Stimulated activated naive CD8-positive, alpha-beta T cell treated with anti-CD3 and anti-CD28 coated beads, Interleukin-15, amount 100 ng/mL, for 72 hours (primary cell): Measurements from ENCODE around the gene PRDM16.

Experiments
- ATAC-seq: fragments of 150-1000 bp; cut with Tn5 transposase; 2 replicates; pipeline ENCODE4 v1.10.0; 2021; ENCODE audit warnings: mild to moderate bottlenecking, moderate library complexity
- DNase-seq, 2 donors: peaks; one replicate each; pipeline ENCODE4 v3.0.0; 2021 to 2022
- H3K27ac Mint-ChIP-seq, 2 donors: one replicate each; pipeline ENCODE4 v1.8.0; 2022; ENCODE audit warnings: mild to moderate bottlenecking in 2 of 2, mixed read lengths in 2 of 2, moderate library complexity in 2 of 2
- H3K27me3 Mint-ChIP-seq: one replicate; pipeline ENCODE4 v1.8.0; 2022; ENCODE audit warnings: mixed read lengths
- H3K4me1 Mint-ChIP-seq: one replicate; pipeline ENCODE4 v1.8.0; 2022; ENCODE audit warnings: mild to moderate bottlenecking, mixed read lengths
- H3K4me3 Mint-ChIP-seq, 2 donors: one replicate each; pipeline ENCODE4 v1.8.0; 2022; ENCODE audit warnings: mild to moderate bottlenecking in 2 of 2, mixed read lengths in 2 of 2, moderate library complexity in 1 of 2
- H3K9me3 Mint-ChIP-seq, 2 donors: one replicate each; pipeline ENCODE4 v1.8.0; 2022; ENCODE audit warnings: mixed read lengths in 2 of 2

The PRDM16 gene

DNA sequence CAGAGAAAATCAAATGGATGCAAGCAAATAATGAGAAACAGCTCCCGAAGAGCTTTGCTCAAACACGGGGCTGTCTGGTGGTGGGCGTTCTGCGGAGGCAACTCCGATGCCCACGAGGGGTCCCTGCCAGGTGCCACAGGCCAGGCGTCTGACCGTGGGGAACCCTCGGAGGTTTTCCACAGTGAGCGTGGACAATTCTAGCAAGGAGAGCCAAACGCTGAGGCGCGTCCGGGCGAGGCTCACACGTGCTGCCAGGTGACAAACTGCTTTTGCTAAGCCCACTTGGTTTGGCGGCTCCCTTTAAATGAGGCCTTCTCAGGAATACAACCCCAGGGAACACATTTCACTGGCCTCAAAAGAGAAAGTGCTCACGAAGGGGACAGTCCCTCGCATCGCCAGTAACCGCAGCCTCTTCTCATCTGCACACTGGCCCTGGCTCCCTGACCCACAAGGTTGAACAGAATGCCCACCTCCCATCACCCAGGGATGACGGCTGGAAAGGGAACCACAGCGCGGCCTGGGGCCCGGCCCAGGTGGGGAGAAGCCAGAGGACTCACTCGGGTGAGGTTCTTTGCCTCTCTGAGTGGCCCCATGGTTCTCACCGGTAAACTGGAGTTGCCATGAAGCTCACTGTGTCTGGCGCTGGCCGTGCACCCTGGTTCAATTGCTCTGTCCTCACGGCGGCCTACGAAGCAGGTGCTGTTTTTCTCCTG is 97.4 kb downstream of the PRDM16 start:
- H3K27me3 Mint-ChIP-seq: peaks cover 25% of the 10 kb centered on the region
- no peak overlapping the region for H3K4me3 Mint-ChIP-seq
- no peak for ATAC-seq

DNA sequence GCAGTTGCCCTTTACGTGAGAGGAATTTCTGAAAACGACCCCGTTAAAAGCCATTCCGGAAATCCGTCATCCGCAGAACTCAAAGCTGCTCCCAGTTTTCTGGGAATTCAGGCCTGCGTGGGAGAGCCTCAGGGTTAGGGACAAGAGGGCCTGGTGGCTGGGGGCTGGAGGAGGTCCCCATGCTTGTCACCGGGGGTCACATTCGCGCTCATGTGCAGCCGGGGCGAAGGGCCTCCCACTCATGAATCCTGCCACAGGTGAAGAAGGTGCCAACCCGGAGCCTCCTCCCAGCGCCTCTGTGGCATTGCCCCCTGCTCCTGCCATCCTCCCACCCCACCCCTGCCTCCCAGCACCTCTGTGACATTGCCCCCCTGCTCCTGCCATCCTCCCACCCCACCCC is 98.3 kb downstream of the PRDM16 start:
- Mint-ChIP-seq H3K27me3 (peaks cover 29% of the 10 kb centered on the region), H3K27ac (no peak overlapping the region), H3K4me1 (no peaks in the 10 kb centered on the region), H3K9me3 (no peaks in the 10 kb centered on the region), H3K4me3 (no peak overlapping the region)
- DNase-seq (no peak), ATAC-seq (no peak)

More for the DNA sequence above, 97.4 kb downstream of the PRDM16 start:
- Mint-ChIP-seq H3K27ac (peak overlapping the region in 1 of 2 donors; percentile 74), H3K9me3 (no peaks in the 10 kb centered on the region), H3K4me1 (peaks cover 2% of the 10 kb centered on the region)
- DNase-seq: no peak

DNA sequence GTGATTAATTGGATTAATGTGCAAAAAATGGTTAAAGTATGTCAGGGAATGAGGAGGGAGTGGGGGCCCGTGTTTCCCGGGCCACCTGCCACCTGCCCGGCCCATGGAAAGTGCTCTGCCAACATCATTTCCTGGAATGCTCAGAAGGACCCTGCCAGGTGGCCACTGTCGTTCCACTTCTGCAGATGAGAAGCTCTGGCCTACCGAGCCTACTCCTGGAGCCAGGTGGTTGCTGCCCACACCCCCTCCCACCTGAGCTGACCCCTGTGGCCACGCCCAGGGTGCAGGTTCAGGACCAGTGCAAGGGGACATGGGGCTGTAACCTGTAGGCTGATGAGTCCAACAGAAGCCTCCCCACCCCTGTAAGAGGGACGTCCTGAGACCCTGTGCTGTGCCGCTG is 99.7 kb downstream of the PRDM16 start:
- DNase-seq (no peak), ATAC-seq (no peak)
- Mint-ChIP-seq H3K4me1 (no peaks in the 10 kb centered on the region), H3K9me3 (no peaks in the 10 kb centered on the region), H3K27me3 (peaks cover 40% of the 10 kb centered on the region), H3K4me3 (no peak overlapping the region), H3K27ac (no peak overlapping the region)

DNA sequence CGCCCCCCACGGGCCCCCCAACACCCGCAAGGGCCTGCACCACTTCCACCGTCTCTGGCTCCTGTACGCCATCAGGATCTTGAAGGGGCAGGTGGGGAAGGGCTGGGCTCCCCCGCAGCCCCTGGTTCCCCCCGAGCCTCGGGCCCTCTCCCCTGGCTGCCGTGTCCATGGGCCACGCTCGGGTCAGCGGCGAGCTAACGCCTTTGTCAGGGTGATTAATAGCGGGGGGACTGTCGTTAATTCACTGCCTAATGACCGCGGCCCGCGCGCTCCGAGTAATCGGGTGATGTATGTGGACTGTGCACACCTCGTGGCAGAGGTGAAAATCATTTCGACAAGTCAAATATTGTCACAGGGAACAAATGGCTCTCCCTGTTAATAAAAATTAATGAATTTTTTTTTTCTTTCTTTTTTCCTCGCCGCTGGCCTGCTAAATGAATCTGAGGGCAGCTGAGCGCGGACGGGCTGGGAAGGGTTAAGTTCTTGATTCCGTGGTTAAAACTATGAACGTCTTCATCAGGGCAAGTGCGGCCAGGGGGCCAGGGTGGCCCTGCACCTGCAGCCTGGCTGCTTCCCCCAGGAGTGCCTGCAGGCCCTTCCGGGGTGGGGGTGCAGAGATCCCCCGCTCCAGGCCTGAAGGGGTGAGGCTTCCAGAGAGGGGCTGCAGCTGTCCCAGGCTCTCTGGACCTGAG is 100.8 kb downstream of the PRDM16 start:
- H3K9me3 Mint-ChIP-seq: no peaks in the 10 kb centered on the region
- no peaks in the 10 kb centered on the region for H3K4me1 Mint-ChIP-seq
- ATAC-seq (no peak), DNase-seq (no peak)
- H3K27ac Mint-ChIP-seq: no peak overlapping the region
- H3K27me3 Mint-ChIP-seq: peaks cover 49% of the 10 kb centered on the region
- no peak overlapping the region for H3K4me3 Mint-ChIP-seq

DNA sequence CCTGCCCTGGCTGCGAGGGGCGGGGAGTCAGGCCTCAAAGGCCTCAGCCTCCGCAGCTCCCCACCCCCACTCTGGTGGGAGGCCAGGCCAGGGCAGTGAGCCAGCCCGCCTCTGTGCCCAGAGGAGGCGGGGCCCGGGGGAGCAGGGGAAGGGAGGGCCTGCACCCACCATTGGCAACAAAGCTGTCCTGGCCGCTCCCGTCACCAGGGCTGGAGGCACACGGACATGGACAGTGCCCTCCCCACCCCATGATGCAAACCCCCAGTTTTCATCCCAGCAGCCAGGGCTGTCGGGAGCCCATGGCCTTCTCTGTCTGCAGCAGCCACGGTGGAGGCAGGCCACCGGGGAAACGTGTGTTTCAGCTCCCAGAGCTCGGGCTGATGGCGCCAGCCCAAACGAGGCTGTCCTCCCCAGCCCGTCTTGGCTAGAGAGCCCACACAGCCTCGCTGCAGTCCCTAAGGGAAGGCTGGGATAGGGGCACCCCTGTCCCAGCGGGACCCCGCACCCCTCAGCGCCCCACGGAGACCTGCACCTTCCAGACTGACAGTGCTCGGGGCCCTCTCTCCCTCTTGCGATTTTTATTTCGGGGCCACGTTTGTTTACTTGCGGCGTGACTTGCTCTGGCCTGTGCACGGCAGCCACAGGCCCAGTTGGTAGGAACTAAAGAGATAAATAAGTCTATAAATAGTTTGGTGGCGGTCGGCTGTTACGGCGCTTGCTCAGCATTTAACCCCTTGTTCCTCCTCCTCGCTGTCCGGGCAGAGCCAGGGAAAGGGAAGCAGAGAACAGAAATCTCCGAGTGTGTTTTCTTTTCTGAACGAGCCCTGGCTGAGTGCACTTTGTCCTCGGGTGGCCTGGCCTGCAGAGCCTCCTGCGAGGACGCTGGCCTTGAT is 101.8 kb downstream of the PRDM16 start:
- Mint-ChIP-seq H3K27ac (no peak overlapping the region), H3K4me1 (no peaks in the 10 kb centered on the region), H3K9me3 (no peaks in the 10 kb centered on the region), H3K27me3 (peaks cover 49% of the 10 kb centered on the region), H3K4me3 (no peak overlapping the region)
- DNase-seq (no peak), ATAC-seq (no peak)

DNA sequence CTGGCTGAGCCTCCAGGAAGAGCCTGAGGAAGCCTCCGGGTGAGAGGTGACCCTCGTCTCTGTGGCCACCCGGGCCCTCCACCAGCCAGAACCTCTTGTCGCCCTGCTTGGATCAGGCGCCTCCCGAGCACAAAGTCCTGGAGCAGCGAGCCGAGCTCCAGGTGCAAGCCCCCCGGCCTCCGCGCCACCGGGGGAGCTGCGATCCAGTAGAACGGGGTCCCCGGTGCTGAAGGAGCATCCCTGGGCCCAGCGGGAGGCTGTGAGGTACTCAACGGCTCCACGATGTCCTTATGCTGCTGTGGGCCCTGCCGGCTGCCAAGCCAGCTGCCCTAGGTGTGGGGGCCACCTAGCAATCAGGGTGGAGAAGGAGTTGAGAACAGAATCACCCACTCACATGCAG is 102.8 kb downstream of the PRDM16 start:
- H3K9me3 Mint-ChIP-seq: no peaks in the 10 kb centered on the region

DNA sequence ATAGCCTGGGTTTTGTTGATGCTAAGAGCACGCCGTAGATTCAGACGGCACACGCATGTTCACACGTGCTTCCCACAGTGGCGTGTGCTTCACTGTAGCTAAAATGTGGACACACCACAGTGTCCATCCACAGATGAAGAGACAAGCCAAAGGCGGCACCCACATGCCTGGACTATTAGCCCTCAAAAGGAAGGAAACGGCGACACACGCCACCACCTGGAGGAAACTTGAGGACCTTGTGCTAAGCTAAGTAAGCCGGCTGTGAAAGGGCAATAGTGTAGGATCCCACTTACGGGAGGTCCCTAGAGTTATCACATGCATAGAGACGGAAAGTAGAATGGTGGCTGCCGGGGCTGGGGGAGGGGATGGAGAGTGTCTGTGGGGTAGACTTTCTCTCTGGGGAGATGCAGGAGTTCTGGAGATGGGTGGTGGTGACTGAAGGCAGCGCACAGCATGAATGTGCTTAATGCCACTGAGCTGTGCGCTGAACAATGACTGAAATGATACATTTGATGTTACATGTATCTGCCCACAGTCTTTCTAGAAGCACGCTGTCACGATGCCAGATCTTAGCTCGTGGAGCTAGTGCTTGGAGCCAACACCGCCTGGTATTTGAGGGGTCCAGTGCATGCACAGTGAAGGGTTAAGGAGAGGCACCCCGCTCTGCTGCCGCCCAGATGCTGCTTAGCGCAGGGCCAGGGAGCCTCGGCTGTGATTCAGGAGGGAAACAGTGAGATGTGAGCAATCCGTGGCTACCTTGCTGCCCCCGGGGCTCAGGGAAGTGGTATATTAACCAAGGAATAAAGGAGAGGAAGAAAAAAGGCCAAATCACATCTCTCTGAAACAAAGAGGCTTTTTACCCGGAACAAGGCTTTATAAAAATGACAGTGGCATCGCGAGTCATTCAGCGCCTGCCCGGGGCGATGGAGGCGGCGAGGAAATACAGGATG is 103.7 kb downstream of the PRDM16 start:
- H3K27me3 Mint-ChIP-seq: peaks cover 49% of the 10 kb centered on the region
- DNase-seq (no peak), ATAC-seq (no peak)
- no peaks in the 10 kb centered on the region for H3K4me1 Mint-ChIP-seq
- no peak overlapping the region for H3K4me3 Mint-ChIP-seq
- H3K27ac Mint-ChIP-seq: no peak overlapping the region
- no peaks in the 10 kb centered on the region for H3K9me3 Mint-ChIP-seq

More for the DNA sequence above, 102.8 kb downstream of the PRDM16 start:
- ATAC-seq (no peak), DNase-seq (no peak)
- peaks cover 49% of the 10 kb centered on the region for H3K27me3 Mint-ChIP-seq
- no peak overlapping the region for H3K4me3 Mint-ChIP-seq
- no peaks in the 10 kb centered on the region for H3K4me1 Mint-ChIP-seq
- H3K27ac Mint-ChIP-seq: no peak overlapping the region

DNA sequence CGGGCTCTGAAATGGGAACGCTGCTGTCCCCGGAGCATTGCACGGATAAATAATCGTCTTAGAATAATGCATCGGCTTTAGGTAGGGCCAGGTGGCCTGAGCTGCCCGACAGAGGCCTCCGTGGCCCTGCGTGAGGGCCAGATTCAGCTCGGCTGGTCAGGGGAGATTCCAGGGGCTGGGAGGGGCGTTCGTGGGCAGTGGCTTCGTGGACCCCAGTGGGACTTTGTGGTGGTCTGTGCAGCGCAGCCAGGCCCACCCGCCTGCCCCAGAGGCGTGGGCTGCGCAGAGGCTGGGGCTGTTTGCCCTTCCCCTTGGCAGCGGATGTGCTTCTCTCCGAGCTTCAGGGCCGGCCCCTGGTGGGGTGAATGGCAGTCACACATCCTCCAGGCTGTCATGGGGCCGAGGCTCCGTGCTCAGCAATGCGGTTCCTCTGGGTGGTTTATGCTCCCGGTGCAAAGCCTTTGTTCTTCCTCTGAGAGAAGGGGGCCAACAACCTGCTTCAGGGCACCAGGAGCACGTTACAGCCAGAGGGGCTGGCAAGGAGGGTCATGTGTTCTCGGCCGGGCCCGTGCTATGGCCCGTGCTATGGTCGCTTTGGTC is 104.5 kb downstream of the PRDM16 start:
- Mint-ChIP-seq H3K9me3 (no peaks in the 10 kb centered on the region), H3K27me3 (peaks cover 49% of the 10 kb centered on the region), H3K4me3 (no peak overlapping the region), H3K27ac (no peak overlapping the region), H3K4me1 (no peaks in the 10 kb centered on the region)
- ATAC-seq (no peak), DNase-seq (no peak)

DNA sequence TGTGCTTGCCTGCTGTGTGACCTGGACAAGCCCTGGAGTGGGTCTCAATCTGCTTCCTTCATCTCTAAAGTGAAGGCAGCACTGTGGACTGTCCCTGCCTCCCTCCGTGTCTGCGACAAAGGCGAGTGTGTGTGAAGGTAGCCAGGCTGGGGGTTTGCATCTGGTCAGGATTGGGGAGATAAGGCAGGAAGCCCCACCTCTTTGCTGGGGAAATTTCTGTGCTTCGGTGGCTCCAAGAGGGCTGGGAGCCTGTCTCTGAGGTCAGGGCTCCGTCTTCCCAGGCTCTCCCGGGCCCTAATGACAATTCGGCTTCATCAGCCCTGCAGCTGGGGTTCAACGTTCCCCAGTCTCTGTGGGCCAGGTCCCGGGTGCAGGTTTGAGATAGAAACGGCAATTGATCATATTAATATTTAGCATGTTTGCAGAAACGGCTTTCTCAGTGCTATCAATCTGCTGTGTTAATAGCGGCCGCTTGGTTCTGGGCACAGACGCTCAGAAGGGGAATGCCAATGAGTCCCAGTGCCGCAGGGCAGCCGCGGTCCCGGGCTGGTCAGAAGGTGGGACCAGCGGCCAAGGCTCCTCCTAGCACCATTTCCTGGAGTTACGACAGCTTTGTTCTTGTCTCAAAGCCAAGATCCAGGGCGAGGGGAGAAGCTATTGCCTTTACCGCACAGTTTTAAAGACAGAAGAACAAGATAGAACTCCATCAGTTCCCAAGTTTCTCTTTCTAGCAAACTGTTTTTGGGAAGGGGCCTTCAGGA is 105.7 kb downstream of the PRDM16 start:
- Mint-ChIP-seq H3K9me3 (no peaks in the 10 kb centered on the region), H3K27me3 (peaks cover 44% of the 10 kb centered on the region), H3K4me3 (no peak overlapping the region), H3K4me1 (no peaks in the 10 kb centered on the region), H3K27ac (no peak overlapping the region)
- DNase-seq (no peak), ATAC-seq (no peak)

DNA sequence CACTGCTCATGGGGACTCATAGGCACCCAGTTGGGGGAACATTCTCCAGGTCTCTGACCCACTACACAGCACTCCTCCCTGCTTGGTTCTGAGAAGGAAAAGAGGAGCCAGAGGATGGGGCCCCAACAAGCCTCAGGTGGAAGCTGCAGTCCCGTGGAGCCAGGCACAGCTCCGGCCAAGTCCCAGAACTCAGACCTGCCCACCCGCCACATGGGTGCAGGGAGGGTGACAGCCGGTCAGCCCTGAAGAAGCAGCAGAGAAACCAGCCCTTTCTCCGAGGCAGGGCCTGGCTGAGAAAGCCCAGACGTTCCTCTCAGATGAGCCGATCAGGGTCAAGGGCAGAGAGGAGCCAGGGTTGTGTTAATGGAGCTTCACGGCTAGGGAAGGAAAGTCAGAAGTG is 106.5 kb downstream of the PRDM16 start:
- H3K27ac Mint-ChIP-seq: no peak overlapping the region

DNA sequence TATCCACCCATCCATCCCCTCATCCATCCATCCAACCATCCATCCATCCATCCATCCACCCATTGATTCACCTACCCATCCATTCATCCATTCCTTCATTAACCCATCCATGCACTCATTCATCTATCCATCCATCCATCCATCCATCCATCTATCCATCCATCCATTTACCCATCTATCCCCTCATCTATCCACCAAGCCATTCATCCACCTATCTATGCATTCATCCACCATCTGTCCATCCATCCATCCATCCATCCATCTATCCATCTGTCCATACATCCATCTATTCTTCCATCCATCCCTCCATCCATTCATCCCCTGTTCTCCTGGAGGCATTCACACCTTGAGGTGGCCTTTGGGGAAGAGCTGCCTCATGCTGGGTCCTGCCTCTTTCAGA is 107.0 kb downstream of the PRDM16 start:
- Mint-ChIP-seq H3K9me3 (no peaks in the 10 kb centered on the region), H3K27me3 (peaks cover 36% of the 10 kb centered on the region), H3K4me1 (no peaks in the 10 kb centered on the region), H3K4me3 (no peak overlapping the region), H3K27ac (no peak overlapping the region)
- ATAC-seq: no peak
- DNase-seq: no peak

More for the DNA sequence above, 106.5 kb downstream of the PRDM16 start:
- H3K9me3 Mint-ChIP-seq: no peaks in the 10 kb centered on the region
- peaks cover 40% of the 10 kb centered on the region for H3K27me3 Mint-ChIP-seq
- H3K4me3 Mint-ChIP-seq: no peak overlapping the region
- H3K4me1 Mint-ChIP-seq: no peaks in the 10 kb centered on the region
- no peak for ATAC-seq
- DNase-seq: no peak

DNA sequence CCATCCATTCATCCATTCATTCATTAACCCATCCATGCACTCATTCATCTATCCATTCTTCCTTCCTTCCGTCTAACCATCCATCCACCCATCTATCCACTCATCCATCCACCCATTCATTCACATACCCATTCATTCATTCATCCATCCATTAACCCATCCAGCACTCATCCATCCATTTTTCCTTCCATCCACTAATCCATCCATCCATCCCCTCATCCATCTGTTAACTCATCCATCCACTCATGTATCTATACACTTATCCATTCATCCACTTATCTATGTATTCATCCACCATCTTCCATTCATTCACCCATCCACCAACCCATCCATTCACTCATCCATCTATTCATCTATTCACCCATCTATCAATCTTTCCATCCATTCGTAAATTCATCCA is 107.8 kb downstream of the PRDM16 start:
- no peaks in the 10 kb centered on the region for H3K9me3 Mint-ChIP-seq
- no peak overlapping the region for H3K4me3 Mint-ChIP-seq
- DNase-seq: no peak
- no peak for ATAC-seq
- no peaks in the 10 kb centered on the region for H3K4me1 Mint-ChIP-seq
- no peak overlapping the region for H3K27ac Mint-ChIP-seq
- H3K27me3 Mint-ChIP-seq: peaks cover 28% of the 10 kb centered on the region

DNA sequence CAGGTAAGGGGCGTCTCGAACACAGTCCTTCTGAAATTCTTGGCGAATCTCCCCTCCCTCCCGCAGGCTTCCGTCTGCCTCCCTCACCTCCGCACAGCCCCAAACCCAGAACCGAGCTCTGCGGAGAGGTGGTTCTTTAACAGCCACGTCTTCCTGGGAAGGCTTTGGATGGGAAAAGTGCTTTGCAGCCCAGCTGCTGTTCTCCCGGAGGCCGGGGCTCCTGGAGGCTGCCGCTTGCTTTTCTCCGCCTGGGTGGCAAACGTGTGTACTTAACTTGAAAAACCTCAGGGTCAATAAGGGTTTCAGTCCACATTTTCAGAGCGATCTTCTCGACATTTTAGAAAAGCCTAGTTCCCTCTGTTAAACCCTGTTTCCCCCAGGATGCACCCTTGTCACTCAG is 109.3 kb downstream of the PRDM16 start:
- peaks cover 24% of the 10 kb centered on the region for H3K27me3 Mint-ChIP-seq

DNA sequence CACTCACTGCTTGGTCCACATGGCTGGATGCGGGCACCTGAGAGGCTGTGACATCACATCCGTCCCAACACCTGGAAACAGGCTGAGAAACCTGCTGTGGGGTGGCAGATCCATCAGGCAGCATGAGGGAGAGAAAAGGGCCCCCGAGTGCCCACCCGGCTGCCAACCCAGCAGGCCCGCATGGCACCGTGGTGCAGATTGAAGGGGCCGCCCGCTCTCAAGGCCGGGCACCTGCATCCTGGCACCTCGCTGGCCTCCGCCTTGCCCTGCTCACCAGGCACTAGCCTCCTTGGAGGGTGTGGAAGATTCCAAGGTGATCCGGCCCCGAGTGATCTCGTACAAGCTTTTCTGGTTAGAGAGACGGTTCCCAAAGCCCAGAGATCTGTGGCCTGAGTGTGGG is 110.5 kb downstream of the PRDM16 start:
- DNase-seq (no peak), ATAC-seq (no peak)
- no peak overlapping the region for H3K27ac Mint-ChIP-seq
- H3K27me3 Mint-ChIP-seq: peaks cover 27% of the 10 kb centered on the region
- no peaks in the 10 kb centered on the region for H3K9me3 Mint-ChIP-seq
- H3K4me3 Mint-ChIP-seq: no peak overlapping the region
- no peaks in the 10 kb centered on the region for H3K4me1 Mint-ChIP-seq

More for the DNA sequence above, 109.3 kb downstream of the PRDM16 start:
- no peak overlapping the region for H3K27ac Mint-ChIP-seq
- DNase-seq (no peak), ATAC-seq (no peak)
- H3K9me3 Mint-ChIP-seq: no peaks in the 10 kb centered on the region
- no peak overlapping the region for H3K4me3 Mint-ChIP-seq
- H3K4me1 Mint-ChIP-seq: no peaks in the 10 kb centered on the region
